CD4-positive, alpha-beta memory T cell (primary cell): Measurements from ENCODE around the gene KRT80. TPM values are rescaled to one million over a fixed set of nuclear protein-coding genes. Genes with fewer than 3 reads are reported as not detected.
A peak's percentile ranks its signal among the peaks of the same experiment; 100 is the strongest.

Source experiments
- CTCF ChIA-PET: fragments of 350-600 bp; sonication (Branson Sonifier 250); formaldehyde crosslinking; loops from one replicate; lab custom pipeline; 2021; ENCODE audit warnings: inconsistent platforms; ENCODE audit not compliant: partially characterized antibody; lab: Charles Lee
- POLR2A ChIA-PET: fragments of 350-600 bp; sonication (Branson Sonifier 250); formaldehyde crosslinking; loops from one replicate; lab custom pipeline; 2021; ENCODE audit not compliant: partially characterized antibody; lab: Charles Lee
- DNase-seq, 5 donors: peaks; one replicate each; pipeline versions ENCODE4 v3.0.0 to v3.0.0-alpha.2; 2020 to 2022; ENCODE audit warnings: mixed read lengths in 1 of 5
- H3K27ac ChIP-seq: one replicate; pipeline ENCODE4 v1.7.0; 2013; ENCODE audit warnings: low read depth, low read length
- H3K27me3 ChIP-seq: 2 replicates; pipeline ENCODE4 v1.7.0; 2013; ENCODE audit warnings: mild to moderate bottlenecking, low read length, moderate library complexity; ENCODE audit not compliant: insufficient read depth
- H3K36me3 ChIP-seq: 2 replicates; pipeline ENCODE4 v1.7.0; 2013; ENCODE audit warnings: mild to moderate bottlenecking, low read length, moderate library complexity; ENCODE audit not compliant: insufficient read depth
- H3K4me1 ChIP-seq: 2 replicates; pipeline ENCODE4 v1.7.0; 2013; ENCODE audit warnings: mild to moderate bottlenecking, low read length, moderate library complexity; ENCODE audit not compliant: insufficient read depth
- H3K4me3 ChIP-seq, 2 donors: one replicate each; pipeline ENCODE4 v1.7.0; 2013; ENCODE audit warnings: low read length in 2 of 2, mild to moderate bottlenecking in 1 of 2
- H3K9me3 ChIP-seq, 2 donors: one replicate each; pipeline ENCODE4 v1.7.0; 2013; ENCODE audit warnings: low read length in 2 of 2, control low read depth in 1 of 2; ENCODE audit not compliant: control insufficient read depth in 1 of 2
- H3K27ac Mint-ChIP-seq, 7 donors: one replicate each; pipeline ENCODE4 v1.8.0; 2020 to 2021; ENCODE audit warnings: mixed read lengths in 7 of 7, mild to moderate bottlenecking in 6 of 7, inconsistent platforms in 3 of 7, moderate library complexity in 3 of 7
- H3K27me3 Mint-ChIP-seq, 2 donors: one replicate each; pipeline ENCODE4 v1.8.0; 2020 to 2021; ENCODE audit warnings: mixed read lengths in 2 of 2
- H3K36me3 Mint-ChIP-seq, 2 donors: one replicate each; pipeline ENCODE4 v1.8.0; 2020 to 2021; ENCODE audit warnings: mixed read lengths in 2 of 2, inconsistent platforms in 1 of 2, mild to moderate bottlenecking in 1 of 2
- H3K4me1 Mint-ChIP-seq, 4 donors: one replicate each; pipeline ENCODE4 v1.8.0; 2020 to 2021; ENCODE audit warnings: mixed read lengths in 4 of 4, mild to moderate bottlenecking in 1 of 4
- H3K4me3 Mint-ChIP-seq, 8 donors: one replicate each; pipeline ENCODE4 v1.8.0; 2020 to 2021; ENCODE audit warnings: mixed read lengths in 8 of 8, mild to moderate bottlenecking in 7 of 8, moderate library complexity in 6 of 8, inconsistent platforms in 3 of 8
- H3K9me3 Mint-ChIP-seq, 8 donors: one replicate each; pipeline ENCODE4 v1.8.0; 2020 to 2021; ENCODE audit warnings: mixed read lengths in 8 of 8, mild to moderate bottlenecking in 5 of 8, inconsistent platforms in 3 of 8, moderate library complexity in 1 of 8
- intact Hi-C: fragments of 100-400 bp; cut with micrococcal nuclease; formaldehyde crosslinking; loops from one replicate; pipeline ENCODE4 v1.15.1; 2023
- polyA plus RNA-seq, 2 donors: library from polyadenylated mRNA; unstranded; fragments of 300-500 nt; fragmentation: Illumina TruSeq; gene quantifications; one replicate each; pipeline ENCODE4 v1.2.3, GENCODE V29; 2021
- total RNA-seq, 2 experiments: library from RNA; stranded (reverse); gene quantifications; one replicate each; pipeline ENCODE4 v1.2.3, GENCODE V29; 2021

Gene KRT80
- total and polyA plus RNA-seq, 4 experiments from 2014 or later, result not detected

GRCh38 chr12:52172956-52173355, 18.9 kb downstream of the KRT80 start:
- Histone ChIP-seq H3K9me3 (no peaks in the 10 kb centered on the region), H3K36me3 (no peaks in the 10 kb centered on the region), H3K27ac (no peak overlapping the region), H3K4me1 (no peaks in the 10 kb centered on the region), H3K4me3 (no peak overlapping the region), H3K27me3 (no peaks in the 10 kb centered on the region)
- intact Hi-C loops, result no loop called here
- no peak for DNase-seq
- no peaks in the 10 kb centered on the region for H3K4me1 Mint-ChIP-seq
- no peaks in the 10 kb centered on the region for H3K36me3 Mint-ChIP-seq
- ChIA-PET POLR2A (no interaction called here), CTCF (interaction anchor here (1.1 kb wide), 2 partner anchors 10 to 105 kb away, joined by 3 read pairs; no protein-coding TSS in a partner anchor)
- H3K4me3 Mint-ChIP-seq, result no peak overlapping the region
- H3K27ac Mint-ChIP-seq, result no peak overlapping the region
- H3K27me3 Mint-ChIP-seq, result no peaks in the 10 kb centered on the region
- H3K9me3 Mint-ChIP-seq, result peaks cover 0 to 2% (median 0%) of the 10 kb centered on the region in 8 donors

DNA sequence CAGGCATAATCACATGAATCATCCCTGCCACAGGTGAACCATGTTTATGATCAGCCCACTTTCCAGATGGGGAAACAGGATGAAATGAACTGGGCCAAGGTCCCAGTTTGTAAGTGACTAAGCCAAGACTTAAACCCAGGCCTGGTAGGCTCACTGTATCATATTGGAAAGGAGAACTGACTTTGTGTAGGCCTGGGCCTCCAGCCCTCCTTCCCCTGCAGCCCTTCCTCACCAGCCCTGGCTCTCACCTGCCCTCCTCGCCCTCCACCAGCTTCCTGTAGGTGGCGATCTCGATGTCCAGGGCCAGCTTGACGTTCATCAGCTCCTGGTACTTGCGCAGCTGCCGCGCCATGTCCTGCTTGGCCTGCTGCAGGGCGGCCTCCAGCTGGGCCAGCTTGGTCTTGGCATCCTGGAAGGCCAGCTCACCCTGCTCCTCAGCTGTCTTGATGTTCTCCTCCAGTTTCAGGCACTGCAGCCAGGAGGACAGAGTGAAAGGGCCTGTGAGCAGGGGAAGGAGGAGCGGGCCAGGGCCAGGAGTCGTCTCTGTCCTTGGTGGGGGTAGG, 19.8 kb downstream of the KRT80 start:
- ChIA-PET POLR2A (no interaction called here), CTCF (interaction anchor here (0.7 to 1.1 kb wide), 5 partner anchors 9 to 708 kb away, joined by 3 read pairs; no protein-coding TSS in a partner anchor)
- H3K9me3 Mint-ChIP-seq, result peaks cover 0 to 2% (median 0%) of the 10 kb centered on the region in 8 donors
- peak overlapping the region in 1 of 7 donors; percentile 18 for H3K27ac Mint-ChIP-seq
- Histone ChIP-seq H3K36me3 (no peaks in the 10 kb centered on the region), H3K9me3 (no peaks in the 10 kb centered on the region), H3K4me1 (no peaks in the 10 kb centered on the region), H3K27ac (no peak overlapping the region), H3K4me3 (no peak overlapping the region), H3K27me3 (no peaks in the 10 kb centered on the region)
- no peaks in the 10 kb centered on the region for H3K4me1 Mint-ChIP-seq
- H3K4me3 Mint-ChIP-seq, result no peak overlapping the region
- H3K36me3 Mint-ChIP-seq, result no peaks in the 10 kb centered on the region
- intact Hi-C loops, result no loop called here
- no peak for DNase-seq
- no peaks in the 10 kb centered on the region for H3K27me3 Mint-ChIP-seq

- POLR2A ChIA-PET, result no interaction called here
- Histone ChIP-seq H3K27ac (no peak overlapping the region), H3K27me3 (no peaks in the 10 kb centered on the region), H3K4me3 (no peak overlapping the region), H3K4me1 (no peaks in the 10 kb centered on the region), H3K36me3 (no peaks in the 10 kb centered on the region), H3K9me3 (no peaks in the 10 kb centered on the region)
- CTCF ChIA-PET, result interaction anchor here (1.1 kb wide), 1 partner anchor 10 kb away, joined by 3 read pairs; no protein-coding TSS in a partner anchor
- intact Hi-C loops, result no loop called here
- DNase-seq, result no peak
- Mint-ChIP-seq H3K27me3 (no peaks in the 10 kb centered on the region), H3K9me3 (peaks cover 0 to 2% (median 0%) of the 10 kb centered on the region in 8 donors), H3K4me3 (no peak overlapping the region), H3K27ac (no peak overlapping the region), H3K36me3 (no peaks in the 10 kb centered on the region), H3K4me1 (no peaks in the 10 kb centered on the region)
Measured at GRCh38 chr12:52170827-52171226, 21.0 kb downstream of the KRT80 start.

DNA sequence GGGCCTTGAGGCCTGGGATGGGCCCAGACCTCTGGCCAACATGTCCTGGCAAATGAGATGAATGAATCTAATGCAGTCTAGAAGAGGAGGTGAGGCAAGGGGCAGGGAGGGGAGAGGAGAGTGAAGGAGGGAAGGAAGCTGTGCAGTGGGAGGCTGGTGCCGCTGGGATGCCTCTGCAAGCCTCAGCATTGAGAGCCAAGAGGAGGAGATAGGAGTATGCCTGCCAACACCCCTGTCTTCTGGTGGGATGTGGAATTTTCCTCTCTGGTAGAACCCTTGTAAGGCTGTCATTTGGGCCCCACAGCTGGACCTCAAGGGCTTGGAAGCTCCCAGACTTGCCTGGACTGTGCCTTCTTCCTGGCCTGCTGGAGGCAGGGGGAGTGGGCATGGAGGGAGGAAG, 21.9 kb downstream of the KRT80 start:
- no peak for DNase-seq
- Mint-ChIP-seq H3K27ac (peak overlapping the region in 1 of 7 donors; percentile 29), H3K4me1 (no peaks in the 10 kb centered on the region), H3K27me3 (peaks cover 0 to 2% of the 10 kb centered on the region in 2 donors), H3K36me3 (no peaks in the 10 kb centered on the region), H3K9me3 (peaks cover 0 to 2% (median 0%) of the 10 kb centered on the region in 8 donors), H3K4me3 (no peak overlapping the region)
- CTCF ChIA-PET, result interaction anchor here (1.1 to 2.5 kb wide), 3 partner anchors 9 to 110 kb away, joined by 3 to 10 read pairs (median 3); no protein-coding TSS in a partner anchor
- POLR2A ChIA-PET, result no interaction called here
- Histone ChIP-seq H3K4me1 (no peaks in the 10 kb centered on the region), H3K36me3 (no peaks in the 10 kb centered on the region), H3K4me3 (no peak overlapping the region), H3K27ac (no peak overlapping the region), H3K9me3 (no peaks in the 10 kb centered on the region), H3K27me3 (no peaks in the 10 kb centered on the region)
- intact Hi-C loops, result no loop called here

DNA sequence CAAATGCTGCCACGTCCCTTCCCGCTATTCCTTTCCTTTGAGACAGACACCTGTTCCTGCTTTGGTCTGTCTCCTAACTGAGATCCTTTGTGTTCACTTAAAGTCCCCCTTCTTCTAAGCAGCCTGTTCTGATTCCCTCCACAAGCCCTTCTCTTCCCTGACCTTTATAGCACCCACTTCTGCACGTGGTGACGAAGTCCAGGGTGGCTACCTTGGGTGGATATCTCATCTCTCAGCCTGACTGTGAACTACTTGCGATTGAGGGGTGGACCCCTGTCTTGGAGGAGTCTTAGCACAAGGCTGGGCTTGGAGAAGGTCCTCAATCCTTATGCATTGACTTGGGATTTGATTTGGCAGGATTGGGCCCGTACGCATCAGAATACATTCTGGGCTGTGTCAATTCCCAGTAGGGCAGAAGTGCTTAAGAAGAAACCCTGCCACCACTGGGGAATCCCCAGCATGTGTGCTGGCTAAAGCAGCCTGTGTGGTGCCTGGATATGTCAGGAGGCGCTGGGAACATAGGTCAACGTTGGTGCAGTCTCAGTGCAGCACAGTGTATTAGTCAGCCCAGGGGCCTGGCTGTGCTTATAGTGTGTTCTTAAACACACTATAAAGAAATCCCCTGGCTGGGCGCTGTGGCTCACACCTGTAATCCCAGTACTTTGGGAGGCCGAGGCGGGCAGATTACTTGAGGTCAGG, 23.6 kb downstream of the KRT80 start:
- Mint-ChIP-seq H3K27me3 (peaks cover 0 to 2% of the 10 kb centered on the region in 2 donors), H3K27ac (peak overlapping the region in 2 of 7 donors; percentile 29 to 30), H3K36me3 (no peaks in the 10 kb centered on the region), H3K4me3 (no peak overlapping the region), H3K4me1 (peaks cover 4 to 6% (median 4%) of the 10 kb centered on the region in 4 donors), H3K9me3 (peaks cover 0 to 2% (median 0%) of the 10 kb centered on the region in 8 donors)
- Histone ChIP-seq H3K27ac (no peak overlapping the region), H3K4me1 (peaks cover 3% of the 10 kb centered on the region), H3K4me3 (no peak overlapping the region), H3K9me3 (no peaks in the 10 kb centered on the region), H3K36me3 (no peaks in the 10 kb centered on the region), H3K27me3 (no peaks in the 10 kb centered on the region)
- CTCF ChIA-PET, result interaction anchor here (1.4 to 2.5 kb wide), 2 partner anchors 11 to 111 kb away, joined by 3 to 10 read pairs; no protein-coding TSS in a partner anchor
- no peak for DNase-seq
- intact Hi-C loops, result no loop called here
- POLR2A ChIA-PET, result no interaction called here

- Histone ChIP-seq H3K4me3 (no peak overlapping the region), H3K4me1 (peaks cover 8% of the 10 kb centered on the region), H3K27me3 (no peaks in the 10 kb centered on the region), H3K9me3 (no peaks in the 10 kb centered on the region), H3K36me3 (no peaks in the 10 kb centered on the region), H3K27ac (no peak overlapping the region)
- Mint-ChIP-seq H3K27me3 (peaks cover 0 to 2% of the 10 kb centered on the region in 2 donors), H3K36me3 (no peaks in the 10 kb centered on the region), H3K9me3 (peaks cover 0 to 2% (median 0%) of the 10 kb centered on the region in 8 donors), H3K27ac (no peak overlapping the region), H3K4me3 (no peak overlapping the region), H3K4me1 (peaks cover 4 to 11% (median 7%) of the 10 kb centered on the region in 4 donors)
- intact Hi-C loops, result no loop called here
- ChIA-PET POLR2A (no interaction called here), CTCF (no interaction called here)
- no peak for DNase-seq
Measured at GRCh38 chr12:52167526-52167925, 24.3 kb downstream of the KRT80 start.

GRCh38 chr12:52166672-52167071, 25.1 kb downstream of the KRT80 start:
- no peak overlapping the region for H3K27ac Mint-ChIP-seq
- Histone ChIP-seq H3K4me1 (peaks cover 17% of the 10 kb centered on the region), H3K36me3 (no peaks in the 10 kb centered on the region), H3K27me3 (no peaks in the 10 kb centered on the region), H3K27ac (no peak overlapping the region), H3K4me3 (no peak overlapping the region), H3K9me3 (no peaks in the 10 kb centered on the region)
- CTCF ChIA-PET, result interaction anchor here (0.6 kb wide), 1 partner anchor 127 kb away, joined by 3 read pairs; no protein-coding TSS in a partner anchor
- peaks cover 8 to 19% (median 13%) of the 10 kb centered on the region in 4 donors for H3K4me1 Mint-ChIP-seq
- no peak overlapping the region for H3K4me3 Mint-ChIP-seq
- H3K27me3 Mint-ChIP-seq, result peaks cover 0 to 2% of the 10 kb centered on the region in 2 donors
- intact Hi-C loops, result no loop called here
- POLR2A ChIA-PET, result no interaction called here
- no peak for DNase-seq
- peaks cover 0 to 2% (median 0%) of the 10 kb centered on the region in 8 donors for H3K9me3 Mint-ChIP-seq
- no peaks in the 10 kb centered on the region for H3K36me3 Mint-ChIP-seq
